ENCODE measurements around the gene TMEM114. TPM values are rescaled to one million over a fixed set of nuclear protein-coding genes. Genes with fewer than 3 reads are reported as not detected.
"Not testable (repeated sequence)": the region's sequence is repeated elsewhere in the genome, so short reads cannot be mapped to it uniquely, and the experiment has no call there.

TMEM114 gene
- total and polyA plus RNA-seq, 8 donors = not detected

DNA sequence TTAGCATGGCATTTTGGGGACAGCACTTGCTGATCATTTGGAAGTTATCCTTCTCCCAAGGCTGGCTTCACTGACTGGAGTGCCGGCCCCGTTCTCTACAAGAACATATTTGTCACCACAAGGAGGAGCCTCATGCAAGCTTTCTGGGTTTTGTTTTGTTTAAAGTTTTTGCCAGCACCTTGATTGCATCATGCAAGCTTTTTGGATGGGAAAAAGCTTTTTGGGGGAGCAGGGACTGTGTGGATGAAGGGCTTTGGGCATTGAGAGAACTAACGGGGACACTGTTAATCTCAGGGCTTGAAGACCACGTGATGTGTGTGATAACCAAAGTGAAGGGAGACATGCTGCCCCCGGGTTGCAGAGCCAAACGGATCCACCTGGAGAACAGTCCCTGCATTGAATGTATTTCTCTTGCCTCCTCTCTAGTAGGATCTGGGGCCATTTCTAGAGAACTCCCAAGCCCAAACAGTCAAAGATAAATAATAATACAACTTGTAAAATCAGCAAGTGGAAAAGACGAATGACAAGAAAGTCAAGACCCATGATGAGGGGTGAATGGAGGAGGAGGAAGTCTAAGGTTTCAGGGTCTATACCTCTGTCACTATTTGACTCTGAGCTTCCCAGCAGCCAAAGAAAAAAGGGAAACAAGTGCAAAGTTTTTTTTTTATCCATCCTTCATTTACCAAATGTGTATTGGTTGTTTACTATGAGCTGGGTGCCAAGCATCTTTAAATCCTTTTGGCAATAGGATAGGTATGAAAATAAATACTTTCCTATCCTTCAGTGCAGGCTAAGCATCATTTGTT lies 17.2 kb downstream of the TMEM114 start:
- intact Hi-C loops (cut with DNase I; ENCODE audit: low total_unique reads) = no loop called here
- 28 to 39% (median 35%) methylated on average over 7 of the region's 7 CpGs for WGBS, 5 donors

DNA sequence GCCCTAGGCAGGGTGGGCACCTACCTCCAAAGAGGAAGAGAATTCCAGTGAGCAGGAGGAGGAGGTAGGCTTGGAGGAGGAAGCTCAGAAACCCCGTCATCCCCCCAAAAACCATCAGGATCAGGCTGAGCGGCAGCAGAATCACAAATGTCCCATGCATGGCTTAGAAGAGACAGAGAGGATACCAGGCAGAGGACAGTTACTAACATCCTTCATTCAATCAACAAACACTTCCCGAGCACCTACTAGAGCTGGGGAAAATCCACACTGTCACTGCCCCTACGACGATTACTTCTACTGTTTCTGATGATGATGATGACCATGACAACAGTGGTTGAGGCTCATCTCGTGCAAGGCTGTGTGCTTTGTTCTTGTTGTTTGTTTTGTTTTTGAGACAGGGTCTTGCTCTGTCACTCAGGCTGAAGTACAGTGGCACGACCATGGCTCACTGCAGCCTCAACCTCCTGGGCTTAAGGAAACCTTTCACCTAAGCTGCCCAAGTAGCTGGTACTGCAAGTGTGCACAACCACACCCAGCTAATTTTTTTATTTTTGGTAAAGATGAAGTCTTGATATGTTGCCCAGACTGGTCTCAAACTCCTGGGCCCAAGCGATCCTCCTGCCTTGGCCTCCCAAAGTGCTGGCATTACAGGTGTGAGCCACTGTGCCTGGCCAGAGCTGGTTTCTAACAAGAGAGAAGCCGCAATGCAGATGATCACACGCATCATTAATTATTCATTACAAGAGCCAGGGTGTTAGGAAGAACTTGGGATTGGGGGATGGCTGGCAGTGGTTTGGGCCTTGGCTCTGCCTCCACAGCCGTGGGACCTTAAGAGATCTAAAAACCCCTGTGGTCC lies 18.0 kb downstream of the TMEM114 start:
- no peak overlapping the region for H3K27ac ChIP-seq
- H3K9me3 ChIP-seq = no peaks in the 10 kb centered on the region
- intact Hi-C loops (cut with DNase I; ENCODE audit: low total_unique reads) = no loop called here
- H3K27me3 ChIP-seq = peaks cover 0 to 66% (median 0%) of the 10 kb centered on the region in 3 donors
- no peak for DNase-seq
- H3K4me3 ChIP-seq = no peak overlapping the region
- no peak for TF ChIP-seq CTCF (IDR thresholded peaks at IDR 0.05)
- TF ChIP-seq POLR2AphosphoS5 (IDR thresholded peaks at IDR 0.05) = no peak
- TF ChIP-seq POLR2A (IDR thresholded peaks at IDR 0.05) = no peak
- TF ChIP-seq EP300 (IDR thresholded peaks at IDR 0.05) = no peak
- no peaks in the 10 kb centered on the region for H3K36me3 ChIP-seq
- 74 to 87% (median 80%) methylated on average over 11 of the region's 11 CpGs for WGBS, 5 donors
- peaks cover 0 to 16% (median 10%) of the 10 kb centered on the region in 4 donors for H3K4me1 ChIP-seq

More for the DNA sequence above, 17.2 kb downstream of the TMEM114 start:
- no peak overlapping the region for H3K27ac ChIP-seq
- H3K4me3 ChIP-seq = no peak overlapping the region
- no peaks in the 10 kb centered on the region for H3K36me3 ChIP-seq
- peaks cover 0 to 73% (median 0%) of the 10 kb centered on the region in 3 donors for H3K27me3 ChIP-seq
- TF ChIP-seq EP300 (IDR thresholded peaks at IDR 0.05) = no peak
- TF ChIP-seq POLR2A (IDR thresholded peaks at IDR 0.05) = no peak
- peak in 4 of 7 experiments; percentile 6 to 19 (median 16) for TF ChIP-seq CTCF (IDR thresholded peaks at IDR 0.05)
- no peak for TF ChIP-seq POLR2AphosphoS5 (IDR thresholded peaks at IDR 0.05)
- H3K9me3 ChIP-seq = no peaks in the 10 kb centered on the region
- DNase-seq = peak in 1 of 2 donors; percentile 46
- peaks cover 0 to 9% (median 4%) of the 10 kb centered on the region in 4 donors for H3K4me1 ChIP-seq

DNA sequence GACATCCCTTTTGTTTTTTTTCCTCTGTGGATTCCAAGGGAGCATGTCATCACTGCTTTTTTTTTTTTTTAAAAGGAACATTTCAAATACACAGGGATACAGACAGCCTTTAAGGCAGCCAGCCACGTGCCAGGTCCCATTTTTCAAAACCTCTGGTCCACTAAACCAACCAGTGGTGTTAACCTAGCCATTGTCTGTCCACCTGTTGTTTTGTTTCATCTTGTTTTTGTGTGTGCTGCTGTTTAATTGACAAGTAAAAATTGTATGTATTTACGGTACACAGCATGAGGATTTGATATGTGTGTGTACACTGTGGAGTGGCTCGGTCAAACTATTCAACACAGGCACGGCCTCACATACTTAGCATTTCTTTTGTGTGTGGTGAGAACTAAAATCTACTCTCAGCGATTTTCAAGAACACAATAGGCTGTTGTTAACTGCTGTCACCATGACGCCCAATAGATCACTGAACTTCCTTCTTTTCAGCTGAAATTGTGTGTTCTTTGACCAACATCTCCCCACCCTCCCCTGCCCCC lies 19.2 kb downstream of the TMEM114 start:
- DNase-seq = peak in 1 of 2 donors; percentile 70
- no peak overlapping the region for H3K4me3 ChIP-seq
- H3K27me3 ChIP-seq = peaks cover 0 to 57% (median 0%) of the 10 kb centered on the region in 3 donors
- WGBS, 5 donors = 8 to 20% (median 18%) methylated on average over 6 of the region's 6 CpGs
- H3K27ac ChIP-seq = no peak overlapping the region
- no peaks in the 10 kb centered on the region for H3K36me3 ChIP-seq
- peaks cover 0 to 16% (median 10%) of the 10 kb centered on the region in 4 donors for H3K4me1 ChIP-seq
- no peak for TF ChIP-seq CTCF (IDR thresholded peaks at IDR 0.05)
- TF ChIP-seq POLR2AphosphoS5 (IDR thresholded peaks at IDR 0.05) = no peak
- no peak for TF ChIP-seq EP300 (IDR thresholded peaks at IDR 0.05)
- TF ChIP-seq POLR2A (IDR thresholded peaks at IDR 0.05) = no peak
- intact Hi-C loops (cut with DNase I; ENCODE audit: low total_unique reads) = no loop called here
- H3K9me3 ChIP-seq = no peaks in the 10 kb centered on the region

GRCh38 chr16:8570393-8570792 lies 19.9 kb downstream of the TMEM114 start:
- WGBS, 5 donors = 72 to 82% (median 78%) methylated on average over 11 to 12 of the region's 12 CpGs
- H3K9me3 ChIP-seq; H3K4me3 ChIP-seq; H3K36me3 ChIP-seq; DNase-seq; intact Hi-C loops (cut with DNase I; ENCODE audit: low total_unique reads); H3K27ac ChIP-seq: not testable (repeated sequence)
- H3K27me3 ChIP-seq = peaks cover 0 to 51% (median 0%) of the 10 kb centered on the region in 3 donors
- H3K4me1 ChIP-seq = peaks cover 0 to 16% (median 10%) of the 10 kb centered on the region in 4 donors

Data from stomach (tissue), 9 donors.